Measurements from ENCODE around the gene CCDC50.

- TF ChIP-seq CTCF (IDR thresholded peaks at IDR 0.05; ENCODE audit: borderline replicate concordance, extremely low read depth, low read length, poor library complexity, severe bottlenecking) (no peak), EZH2 (IDR thresholded peaks at IDR 0.05; ENCODE audit: borderline replicate concordance, low read depth, low read length, severe bottlenecking) (no peak)
Observed at GRCh38 chr3:191358929-191359328, 29.7 kb downstream of the CCDC50 start.
